ENCODE data around the gene SMYD3. TPM values are rescaled to one million over a fixed set of nuclear protein-coding genes. Genes with fewer than 3 reads are reported as not detected.

Gene SMYD3
- total RNA-seq, 1 donor from 2014 or later: 80.8 TPM

DNA sequence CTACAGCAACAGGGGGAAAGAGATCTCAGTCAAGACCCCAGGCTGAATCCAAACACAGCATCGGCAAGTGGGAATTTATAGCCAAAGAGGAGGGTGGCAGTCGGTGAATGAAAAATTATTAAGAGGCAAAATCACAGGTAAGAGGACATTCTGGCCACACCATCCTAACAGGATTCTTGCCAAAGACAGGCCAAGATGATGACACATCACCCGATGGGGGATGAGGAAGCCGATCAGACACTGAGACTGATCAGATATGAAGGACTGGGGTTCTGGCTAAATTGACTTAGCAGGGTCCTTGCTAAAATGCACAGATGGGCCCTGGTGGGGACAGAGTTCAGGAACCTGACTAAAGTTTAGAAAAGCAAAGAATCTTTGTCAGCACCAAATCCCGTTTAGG is 402.2 kb downstream of the SMYD3 start:
- DNase-seq (ENCODE audit: low read depth) (no peak), FAIRE-seq (no peak)
- Histone ChIP-seq H3K36me3 (ENCODE audit: insufficient read depth, low read length) (no peaks in the 10 kb centered on the region), H3K4me3 (ENCODE audit: insufficient read depth, low read depth, low read length) (no peak overlapping the region), H3K9me3 (ENCODE audit: insufficient read depth, low read depth, low read length) (no peaks in the 10 kb centered on the region), H3K79me2 (ENCODE audit: insufficient read depth, low read length) (no peaks in the 10 kb centered on the region), H4K20me1 (ENCODE audit: insufficient read depth, low read length) (no peaks in the 10 kb centered on the region), H3K27ac (ENCODE audit: low read depth, low read length) (no peak overlapping the region), H3K27me3 (ENCODE audit: insufficient read depth, low read length) (no peaks in the 10 kb centered on the region), H2AFZ (ENCODE audit: low read depth, low read length) (no peak overlapping the region), H3K9ac (ENCODE audit: low read length) (no peak overlapping the region), H3K4me1 (ENCODE audit: insufficient read depth, low read length) (peaks cover 37% of the 10 kb centered on the region), H3K4me2 (ENCODE audit: low read length) (peak overlapping the region; percentile 2)
- Mint-ChIP-seq H3K27ac (ENCODE audit: unreplicated experiment) (no peak overlapping the region), H3K36me3 (ENCODE audit: low read depth, unreplicated experiment) (peaks cover 5% of the 10 kb centered on the region), H3K27me3 (ENCODE audit: low read depth, unreplicated experiment) (no peaks in the 10 kb centered on the region), H3K4me3 (ENCODE audit: unreplicated experiment) (no peak overlapping the region), H3K4me1 (ENCODE audit: low read depth, unreplicated experiment) (peaks cover 34% of the 10 kb centered on the region), H3K9me3 (ENCODE audit: unreplicated experiment) (no peaks in the 10 kb centered on the region)
- no peak for TF ChIP-seq EZH2 (IDR thresholded peaks at IDR 0.05; ENCODE audit: insufficient read depth, low read length)
- TF ChIP-seq, protein P1, sequence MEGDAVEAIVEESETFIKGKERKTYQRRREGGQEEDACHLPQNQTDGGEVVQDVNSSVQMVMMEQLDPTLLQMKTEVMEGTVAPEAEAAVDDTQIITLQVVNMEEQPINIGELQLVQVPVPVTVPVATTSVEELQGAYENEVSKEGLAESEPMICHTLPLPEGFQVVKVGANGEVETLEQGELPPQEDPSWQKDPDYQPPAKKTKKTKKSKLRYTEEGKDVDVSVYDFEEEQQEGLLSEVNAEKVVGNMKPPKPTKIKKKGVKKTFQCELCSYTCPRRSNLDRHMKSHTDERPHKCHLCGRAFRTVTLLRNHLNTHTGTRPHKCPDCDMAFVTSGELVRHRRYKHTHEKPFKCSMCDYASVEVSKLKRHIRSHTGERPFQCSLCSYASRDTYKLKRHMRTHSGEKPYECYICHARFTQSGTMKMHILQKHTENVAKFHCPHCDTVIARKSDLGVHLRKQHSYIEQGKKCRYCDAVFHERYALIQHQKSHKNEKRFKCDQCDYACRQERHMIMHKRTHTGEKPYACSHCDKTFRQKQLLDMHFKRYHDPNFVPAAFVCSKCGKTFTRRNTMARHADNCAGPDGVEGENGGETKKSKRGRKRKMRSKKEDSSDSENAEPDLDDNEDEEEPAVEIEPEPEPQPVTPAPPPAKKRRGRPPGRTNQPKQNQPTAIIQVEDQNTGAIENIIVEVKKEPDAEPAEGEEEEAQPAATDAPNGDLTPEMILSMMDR (IDR thresholded peaks at IDR 0.05; ENCODE audit: insufficient read depth, low read depth, low read length): no peak

DNA sequence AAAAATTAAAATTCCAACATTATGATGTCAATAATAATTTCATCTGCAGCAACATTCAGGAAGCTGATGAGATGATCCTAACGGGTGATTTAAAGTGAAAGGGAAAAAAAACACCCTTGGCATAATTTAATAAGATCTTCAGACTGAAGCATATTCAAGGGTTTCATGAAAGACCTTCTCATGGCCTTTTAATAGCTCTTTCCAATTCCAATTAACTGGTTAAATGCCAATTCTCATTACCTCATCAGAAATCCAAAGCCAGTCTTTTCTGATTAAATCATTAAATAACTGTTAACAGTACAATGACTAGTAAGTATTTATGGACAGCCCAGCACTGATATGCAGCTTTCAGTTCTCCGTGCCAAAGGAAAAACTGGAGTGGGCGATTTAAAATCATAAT is 407.5 kb downstream of the SMYD3 start:
- H3K36me3 ChIP-seq (ENCODE audit: insufficient read depth, low read length): no peaks in the 10 kb centered on the region
- TF ChIP-seq EZH2 (IDR thresholded peaks at IDR 0.05; ENCODE audit: insufficient read depth, low read length): no peak
- TF ChIP-seq, protein P1 (IDR thresholded peaks at IDR 0.05; ENCODE audit: insufficient read depth, low read depth, low read length): no peak

DNA sequence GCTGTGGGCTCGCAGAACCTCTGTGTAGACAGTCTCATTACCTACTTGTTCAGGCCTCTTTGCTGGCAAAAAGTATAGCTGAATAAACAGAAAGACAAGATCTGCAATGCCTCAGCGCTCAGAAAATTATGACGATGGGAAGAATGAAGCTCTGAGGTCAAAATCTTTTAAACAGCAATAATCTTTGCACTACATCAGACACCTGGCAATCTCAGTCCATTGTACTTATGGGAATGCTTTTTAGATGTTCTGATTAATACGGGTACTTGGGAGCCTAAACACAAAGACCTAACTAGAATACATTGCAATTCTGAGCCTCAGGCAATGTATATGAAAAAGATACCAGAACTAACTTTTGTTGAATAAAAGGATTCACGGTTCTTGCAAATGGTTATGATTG is 410.7 kb downstream of the SMYD3 start:
- H3K36me3 Mint-ChIP-seq (ENCODE audit: low read depth, unreplicated experiment): peaks cover 2% of the 10 kb centered on the region
- H3K4me1 Mint-ChIP-seq (ENCODE audit: low read depth, unreplicated experiment): peaks cover 4% of the 10 kb centered on the region
- no peak overlapping the region for H3K27ac ChIP-seq (ENCODE audit: low read depth, low read length)
- no peak overlapping the region for H3K9ac ChIP-seq (ENCODE audit: low read length)
- no peaks in the 10 kb centered on the region for H3K27me3 Mint-ChIP-seq (ENCODE audit: low read depth, unreplicated experiment)
- no peaks in the 10 kb centered on the region for H3K36me3 ChIP-seq (ENCODE audit: insufficient read depth, low read length)
- no peak for FAIRE-seq
- no peak for DNase-seq (ENCODE audit: low read depth)
- no peak overlapping the region for H3K27ac Mint-ChIP-seq (ENCODE audit: unreplicated experiment)
- H3K4me1 ChIP-seq (ENCODE audit: insufficient read depth, low read length): no peaks in the 10 kb centered on the region
- TF ChIP-seq EZH2 (IDR thresholded peaks at IDR 0.05; ENCODE audit: insufficient read depth, low read length): no peak
- TF ChIP-seq, protein P1 (IDR thresholded peaks at IDR 0.05; ENCODE audit: insufficient read depth, low read depth, low read length): no peak
- H3K27me3 ChIP-seq (ENCODE audit: insufficient read depth, low read length): no peaks in the 10 kb centered on the region
- H3K79me2 ChIP-seq (ENCODE audit: insufficient read depth, low read length): no peaks in the 10 kb centered on the region
- no peaks in the 10 kb centered on the region for H3K9me3 ChIP-seq (ENCODE audit: insufficient read depth, low read depth, low read length)
- no peak overlapping the region for H3K4me3 ChIP-seq (ENCODE audit: insufficient read depth, low read depth, low read length)
- no peak overlapping the region for H3K4me2 ChIP-seq (ENCODE audit: low read length)
- no peaks in the 10 kb centered on the region for H3K9me3 Mint-ChIP-seq (ENCODE audit: unreplicated experiment)
- no peak overlapping the region for H2AFZ ChIP-seq (ENCODE audit: low read depth, low read length)
- H3K4me3 Mint-ChIP-seq (ENCODE audit: unreplicated experiment): no peak overlapping the region
- no peaks in the 10 kb centered on the region for H4K20me1 ChIP-seq (ENCODE audit: insufficient read depth, low read length)

More for the DNA sequence above, 407.5 kb downstream of the SMYD3 start:
- H3K27me3 Mint-ChIP-seq (ENCODE audit: low read depth, unreplicated experiment): no peaks in the 10 kb centered on the region
- FAIRE-seq (no peak), DNase-seq (ENCODE audit: low read depth) (no peak)
- Histone ChIP-seq H3K9ac (ENCODE audit: low read length) (no peak overlapping the region), H4K20me1 (ENCODE audit: insufficient read depth, low read length) (no peaks in the 10 kb centered on the region), H3K27ac (ENCODE audit: low read depth, low read length) (no peak overlapping the region), H3K79me2 (ENCODE audit: insufficient read depth, low read length) (no peaks in the 10 kb centered on the region), H3K27me3 (ENCODE audit: insufficient read depth, low read length) (no peaks in the 10 kb centered on the region), H3K4me3 (ENCODE audit: insufficient read depth, low read depth, low read length) (no peak overlapping the region), H3K4me2 (ENCODE audit: low read length) (no peak overlapping the region), H2AFZ (ENCODE audit: low read depth, low read length) (no peak overlapping the region), H3K4me1 (ENCODE audit: insufficient read depth, low read length) (no peaks in the 10 kb centered on the region), H3K9me3 (ENCODE audit: insufficient read depth, low read depth, low read length) (no peaks in the 10 kb centered on the region)
- no peak overlapping the region for H3K4me3 Mint-ChIP-seq (ENCODE audit: unreplicated experiment)
- H3K9me3 Mint-ChIP-seq (ENCODE audit: unreplicated experiment): no peaks in the 10 kb centered on the region
- H3K36me3 Mint-ChIP-seq (ENCODE audit: low read depth, unreplicated experiment): peaks cover 3% of the 10 kb centered on the region
- peaks cover 3% of the 10 kb centered on the region for H3K4me1 Mint-ChIP-seq (ENCODE audit: low read depth, unreplicated experiment)
- H3K27ac Mint-ChIP-seq (ENCODE audit: unreplicated experiment): no peak overlapping the region

All from astrocyte (in vitro differentiated cells and primary cell).